ENCODE results near the gene GYS1.

GYS1 gene

GRCh38 chr19:49017666-49018351 is 24.7 kb upstream of the GYS1 start:
- DNase-seq: peak; percentile 26 to 72 (median 60)

DNA sequence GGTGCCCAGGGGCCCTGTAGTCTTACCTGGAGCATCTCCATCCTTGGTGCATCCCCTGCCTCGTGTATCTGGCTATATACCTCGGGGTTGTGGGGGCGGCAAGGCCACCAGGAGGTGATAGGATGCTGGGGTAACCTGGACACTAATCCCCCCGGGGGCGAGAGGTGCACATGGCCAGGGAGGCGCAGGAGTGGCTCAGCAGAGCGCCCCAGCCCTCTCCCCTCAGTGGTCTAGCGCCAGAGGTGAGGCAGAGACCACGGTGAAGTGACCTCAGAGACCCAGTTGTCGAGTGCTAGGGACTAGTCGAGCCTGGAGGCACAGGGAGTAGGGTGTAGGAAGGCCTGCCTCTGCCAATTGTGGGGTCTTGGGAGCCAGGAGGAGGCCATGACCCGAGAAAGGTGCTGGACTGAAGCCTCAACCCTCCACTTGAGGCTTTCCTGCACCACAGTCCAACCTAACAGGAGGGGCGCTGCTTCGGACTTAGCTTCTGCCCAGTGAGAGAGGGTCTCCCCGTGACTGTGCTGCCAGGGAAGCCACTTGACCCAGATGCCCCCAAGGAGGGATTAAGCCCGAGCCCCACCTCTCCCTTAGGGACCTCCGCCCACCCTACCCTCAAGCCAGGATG is 24.0 kb upstream of the GYS1 start, which contains the start of gene LHB:
TSS of gene LHB (minus strand) at position 51 of the 625 bp plus-strand sequence. CDS start at position 41, 10 bp downstream.
- no peak for DNase-seq

DNA sequence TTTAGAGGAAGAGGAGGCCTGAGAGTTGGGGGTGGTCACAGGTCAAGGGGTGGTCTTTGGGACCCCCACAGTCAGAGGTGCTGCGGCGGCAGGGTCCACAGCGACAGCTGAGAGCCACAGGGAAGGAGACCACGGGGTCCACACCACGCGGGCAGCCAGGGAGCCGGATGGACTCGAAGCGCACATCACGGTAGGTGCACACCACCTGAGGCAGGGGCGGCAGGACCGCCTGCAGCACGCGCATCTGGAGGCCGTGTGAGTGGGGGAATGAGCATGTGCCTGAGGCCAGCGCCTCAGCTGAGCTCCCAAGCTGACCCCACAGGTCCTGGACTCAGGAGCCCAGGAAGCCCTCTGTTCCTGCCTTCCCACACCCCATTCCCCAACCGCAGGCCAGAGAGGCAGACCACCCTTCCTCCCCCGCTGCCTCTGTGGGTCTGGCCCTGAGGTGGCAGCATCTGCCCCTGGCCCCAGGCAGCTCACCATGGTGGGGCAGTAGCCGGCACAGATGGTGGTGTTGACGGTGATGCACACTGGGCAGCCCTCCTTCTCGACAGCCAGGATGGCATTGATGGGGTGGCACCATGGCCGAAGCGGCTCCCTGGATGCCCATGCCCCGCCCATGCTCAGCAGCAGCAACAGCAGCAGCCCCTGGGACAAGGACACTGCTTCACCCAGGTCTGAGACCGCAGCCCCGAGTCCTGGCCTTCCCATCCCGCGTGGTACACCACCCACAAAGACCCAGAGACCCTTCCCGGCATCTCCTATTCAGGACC is 23.1 kb upstream of the GYS1 start:
- no peak for DNase-seq

GRCh38 chr19:49014870-49015255 is 21.8 kb upstream of the GYS1 start:
- no peak for DNase-seq

GRCh38 chr19:49014123-49014869 is 21.2 kb upstream of the GYS1 start:
- no peak for DNase-seq

DNA sequence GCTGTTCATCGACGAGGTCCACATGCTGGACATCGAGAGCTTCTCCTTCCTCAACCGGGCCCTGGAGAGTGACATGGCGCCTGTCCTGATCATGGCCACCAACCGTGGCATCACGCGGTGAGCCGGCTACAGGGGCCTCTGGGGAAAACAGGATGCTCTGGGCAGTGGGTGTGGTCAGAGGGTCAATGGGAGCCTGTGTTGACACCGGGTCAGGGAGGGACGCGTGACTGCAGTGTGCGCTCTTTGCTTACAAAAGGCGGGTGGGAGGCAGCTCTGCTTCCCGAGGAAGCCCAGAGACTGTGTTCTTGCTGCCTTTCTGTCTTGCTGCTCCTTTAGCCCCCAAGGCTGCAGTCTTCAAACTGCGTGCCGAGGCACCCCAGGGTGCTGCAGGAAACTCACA is 18.1 kb upstream of the GYS1 start:
- DNase-seq: no peak

DNA sequence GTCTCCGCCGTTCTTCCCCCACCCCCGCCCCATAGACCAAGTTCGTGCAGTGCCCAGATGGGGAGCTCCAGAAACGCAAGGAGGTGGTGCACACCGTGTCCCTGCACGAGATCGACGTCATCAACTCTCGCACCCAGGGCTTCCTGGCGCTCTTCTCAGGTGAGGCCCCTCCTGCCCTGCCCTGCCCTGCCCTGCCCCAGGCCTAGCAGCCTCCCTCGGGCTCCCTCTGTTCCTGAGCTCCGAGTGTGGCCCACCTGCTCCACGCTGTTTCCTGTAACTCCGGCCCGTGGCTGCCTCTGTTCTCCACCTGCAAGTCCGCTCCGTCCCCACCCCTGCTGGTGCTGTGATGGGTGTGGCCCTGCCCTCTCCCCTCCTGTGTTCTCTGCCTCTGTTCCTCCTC is 17.3 kb upstream of the GYS1 start:
- DNase-seq: no peak

- no peak for DNase-seq
Measured at GRCh38 chr19:49009828-49010227, 16.7 kb upstream of the GYS1 start.

- no peak for DNase-seq
Measured at GRCh38 chr19:49006905-49007304, 13.8 kb upstream of the GYS1 start.

GRCh38 chr19:49004964-49005614 is 12.0 kb upstream of the GYS1 start:
- DNase-seq: no peak

GRCh38 chr19:49004133-49004532 is 11.0 kb upstream of the GYS1 start:
- no peak for DNase-seq

DNA sequence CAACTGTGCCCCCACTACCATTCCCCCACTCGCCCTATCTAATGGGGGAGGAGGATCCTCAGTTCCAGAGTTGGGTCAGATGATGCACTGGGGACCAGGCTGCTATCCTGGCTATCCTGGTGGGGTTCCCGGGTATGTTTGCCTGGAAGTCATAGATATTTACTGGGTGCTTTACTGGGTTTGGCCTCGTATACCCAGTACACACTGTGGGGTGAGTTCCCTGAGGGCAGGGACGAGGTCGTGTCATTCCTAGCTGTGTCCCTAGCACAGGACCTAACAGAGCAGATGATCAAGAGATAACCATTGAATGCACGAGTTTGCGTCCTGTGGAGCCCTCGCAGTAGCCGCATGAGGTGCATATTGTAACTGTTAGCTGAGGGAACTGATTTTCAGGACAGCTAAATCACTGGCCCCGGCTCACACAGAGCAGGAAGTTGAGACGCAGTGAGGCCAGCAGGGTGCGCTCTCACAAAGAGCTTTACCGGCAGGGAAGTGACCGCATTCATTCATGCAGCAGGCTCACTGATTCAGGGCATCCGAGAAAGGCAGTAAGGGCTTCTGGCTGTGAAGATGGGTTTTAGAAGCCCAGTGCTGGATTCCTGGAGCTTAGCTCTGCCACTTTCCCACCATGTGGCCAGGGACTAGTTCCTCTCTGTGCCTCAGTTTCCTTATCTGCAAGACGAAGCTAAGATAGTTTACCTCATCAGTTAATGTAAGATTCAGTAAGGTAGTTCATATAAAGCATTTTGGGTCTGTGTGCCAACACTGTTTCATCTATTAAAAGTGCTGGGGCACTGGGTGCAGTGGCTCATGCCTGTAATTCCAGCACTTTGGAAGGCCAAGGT is 6.6 kb upstream of the GYS1 start:
- no peak for DNase-seq

DNA sequence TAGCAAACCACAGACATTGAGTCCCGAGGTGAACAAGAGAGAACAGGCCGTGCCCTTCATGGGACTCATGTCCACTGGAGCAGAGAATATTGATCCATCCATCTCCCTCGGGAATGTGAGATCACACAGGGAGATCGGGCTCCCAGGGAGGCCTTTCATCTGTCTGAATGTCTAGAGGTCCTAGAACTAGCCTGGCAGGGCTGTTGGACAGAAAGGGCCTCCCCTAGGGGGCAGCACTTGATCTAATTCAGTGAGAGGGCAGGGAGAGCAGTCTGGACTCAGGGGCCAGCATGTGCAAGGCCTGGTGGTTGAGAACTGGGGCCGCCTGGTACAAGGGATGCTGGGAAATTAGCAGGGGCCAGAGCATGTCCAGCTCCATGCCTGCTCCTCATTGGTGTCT is 4.9 kb upstream of the GYS1 start:
- peak in 2 of 3 experiments; percentile 27 to 62 for DNase-seq

DNA sequence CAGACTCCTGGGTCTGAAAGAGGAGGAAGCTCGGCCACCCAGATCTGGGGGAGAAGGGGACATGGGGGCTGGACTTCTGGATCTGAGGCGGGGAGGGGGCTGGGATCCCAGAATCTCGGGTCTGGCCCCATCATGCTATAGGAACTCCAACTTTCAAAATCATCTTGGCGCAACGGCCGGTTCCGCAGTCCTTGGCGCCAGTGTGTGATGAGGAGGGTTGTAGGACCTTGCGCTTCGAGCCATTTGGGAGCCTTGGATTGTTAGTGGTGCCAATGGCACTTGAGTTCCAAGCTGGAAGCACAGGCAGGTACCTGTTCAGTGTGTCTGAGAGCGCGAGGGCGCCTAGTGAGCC is 902 bp upstream of the GYS1 start:
- no peak for DNase-seq

DNA sequence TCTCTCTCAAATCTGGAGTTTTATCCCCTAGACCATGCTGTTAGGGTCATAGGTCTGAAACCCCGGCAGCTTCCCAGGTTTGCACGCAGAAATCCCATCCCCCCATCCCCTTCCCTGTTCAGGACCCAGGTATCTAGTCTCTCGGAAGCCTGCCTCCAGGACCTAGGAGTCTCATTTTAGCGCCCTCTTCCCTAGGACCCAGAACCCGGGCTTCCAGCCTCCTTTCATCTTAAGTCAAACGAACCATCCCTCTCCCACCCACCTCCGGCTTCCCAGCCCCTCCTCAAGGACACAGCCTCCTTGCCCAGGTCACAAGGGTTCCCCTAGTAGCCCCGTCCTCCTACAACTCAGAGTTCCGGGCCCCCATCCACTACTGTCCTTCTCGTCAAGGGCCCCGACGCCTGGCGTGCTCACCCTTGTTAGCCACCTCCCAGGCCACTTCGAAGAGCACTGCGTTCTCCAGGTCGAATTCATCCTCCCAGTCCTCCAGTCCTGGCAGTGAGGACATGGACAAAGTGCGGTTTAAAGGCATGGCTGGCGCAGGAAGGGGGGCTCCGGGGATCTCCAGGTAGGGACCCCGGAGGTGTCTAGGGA is 431 bp downstream of the GYS1 start:
- DNase-seq: peak in 1 of 3 experiments; percentile 50

GRCh38 chr19:48991873-48992580 is 1.1 kb downstream of the GYS1 start:
- DNase-seq: no peak

DNA sequence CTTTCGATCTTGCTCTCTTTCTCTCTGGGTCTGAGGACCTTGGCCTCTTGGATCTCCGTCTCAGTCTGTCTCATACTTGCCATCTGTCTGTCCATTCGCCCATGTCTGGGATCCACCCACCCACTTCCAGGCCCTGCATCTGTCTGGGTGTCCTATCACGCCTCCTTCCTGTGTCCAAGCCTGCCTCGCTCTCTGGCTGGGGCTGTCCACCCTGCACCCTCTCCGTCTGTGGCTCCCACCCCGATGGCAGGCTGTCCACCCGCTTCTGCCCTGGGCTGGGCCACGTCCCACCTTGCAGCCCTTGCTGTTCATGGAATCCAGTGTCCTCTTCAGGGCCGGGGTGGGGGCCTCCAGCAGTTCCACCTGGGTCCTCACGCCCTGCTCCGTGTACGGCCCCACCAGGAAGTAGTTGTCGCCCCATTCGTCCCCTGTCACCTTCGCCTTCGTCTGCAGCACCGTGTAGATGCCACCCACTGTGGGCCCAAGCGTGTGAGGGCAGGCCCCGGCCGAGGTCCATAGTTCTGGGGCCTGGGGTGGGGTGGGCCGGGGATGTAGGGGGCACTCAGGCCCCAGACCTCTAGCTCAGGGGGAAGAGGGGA is 2.0 kb downstream of the GYS1 start:
- no peak for DNase-seq

GRCh38 chr19:48990400-48990799 is 2.7 kb downstream of the GYS1 start:
- DNase-seq: no peak

DNA sequence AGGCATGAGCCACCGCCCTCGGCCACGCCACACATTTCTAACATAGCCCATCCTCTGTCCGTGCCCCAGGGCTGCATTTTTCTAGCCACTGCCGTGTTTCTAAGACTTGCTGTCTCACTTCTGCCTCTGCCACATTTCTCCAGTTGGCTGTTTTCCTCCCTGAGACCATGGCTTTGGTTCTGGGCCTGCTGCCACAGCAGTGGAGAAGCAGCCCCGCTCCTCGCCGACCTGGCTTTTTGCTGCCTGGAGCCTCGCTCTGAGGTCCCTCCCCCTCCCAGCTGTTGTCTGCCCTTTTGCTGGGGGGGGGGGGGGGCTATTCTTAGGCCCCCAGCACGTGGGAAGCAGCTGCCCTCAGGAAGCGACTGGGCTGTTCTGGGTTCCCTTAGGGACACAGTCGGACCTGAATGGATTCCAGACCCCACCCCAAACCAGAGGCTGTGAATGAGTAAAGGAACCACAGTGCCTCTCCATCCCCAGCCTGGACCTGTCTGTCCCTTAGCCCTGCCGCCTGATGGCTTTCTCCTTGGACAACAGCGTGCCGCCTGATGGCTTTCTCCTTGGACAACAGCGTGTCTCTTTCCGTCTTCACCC is 3.3 kb downstream of the GYS1 start:
- no peak for DNase-seq

GRCh38 chr19:48988860-48989259 is 4.2 kb downstream of the GYS1 start:
- DNase-seq: no peak

Data from NCI-H1417 (cell line).